Measurements from ENCODE around the gene GIPC3.
A peak's percentile ranks its signal among the peaks of the same experiment; 100 is the strongest.

The GIPC3 gene

DNA sequence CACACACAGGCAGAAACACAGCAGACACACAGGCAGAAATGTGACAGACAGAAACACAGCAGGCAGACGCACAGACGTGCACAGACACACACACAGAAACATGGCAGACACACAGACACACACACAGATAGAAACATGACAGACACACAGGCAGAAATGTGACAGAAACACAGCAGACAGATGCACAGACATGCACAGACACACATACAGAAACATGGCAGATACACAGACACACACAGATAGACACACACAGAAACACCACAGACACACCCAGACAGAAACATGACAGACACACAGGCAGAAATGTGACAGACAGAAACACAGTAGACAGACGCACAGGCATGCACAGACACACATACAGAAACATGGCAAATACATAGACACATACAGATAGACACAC, 20.1 kb downstream of the GIPC3 start:
- no peak for DNase-seq

DNA sequence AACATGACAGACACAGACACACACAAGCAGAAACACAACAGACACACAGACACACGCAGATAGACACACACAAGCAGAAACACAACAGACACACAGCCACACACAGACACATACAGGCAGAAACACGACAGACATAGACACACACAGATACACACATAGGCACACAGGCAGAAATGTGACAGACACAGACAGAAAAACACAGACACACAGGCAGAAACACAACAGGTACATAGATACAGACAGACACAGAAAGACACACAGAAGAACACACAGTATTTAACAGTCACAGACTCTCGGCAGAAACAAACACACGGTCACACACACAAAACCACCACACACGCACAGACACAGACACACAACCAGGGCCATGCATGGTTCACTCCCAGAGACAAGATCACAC, 20.5 kb downstream of the GIPC3 start:
- no peak for DNase-seq

DNA sequence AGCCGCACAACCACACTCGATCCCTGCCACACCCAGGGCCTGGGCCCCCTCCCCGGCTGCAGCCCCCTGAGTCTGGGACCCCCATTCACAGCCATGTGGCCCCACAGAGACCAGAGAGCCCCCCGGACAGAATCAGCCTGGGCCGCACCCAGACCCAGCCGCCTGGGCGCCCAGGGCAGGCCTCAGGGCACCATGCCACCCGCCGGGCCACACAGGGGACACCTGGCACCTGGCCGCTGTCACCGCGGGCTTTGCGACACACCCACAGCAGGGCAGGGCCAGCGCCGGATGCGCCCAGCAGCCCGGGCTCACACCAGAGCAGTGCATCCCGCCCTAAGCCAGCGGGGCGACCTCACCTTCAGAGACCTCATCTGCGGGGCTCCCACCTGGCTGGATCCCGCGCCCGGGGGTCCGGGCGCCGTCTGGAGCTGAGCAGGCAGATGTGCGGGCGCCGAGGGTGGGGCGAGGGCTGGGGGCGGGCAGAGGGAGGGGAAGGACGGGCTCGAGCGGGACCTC, 21.0 kb downstream of the GIPC3 start:
- no peak for DNase-seq

DNA sequence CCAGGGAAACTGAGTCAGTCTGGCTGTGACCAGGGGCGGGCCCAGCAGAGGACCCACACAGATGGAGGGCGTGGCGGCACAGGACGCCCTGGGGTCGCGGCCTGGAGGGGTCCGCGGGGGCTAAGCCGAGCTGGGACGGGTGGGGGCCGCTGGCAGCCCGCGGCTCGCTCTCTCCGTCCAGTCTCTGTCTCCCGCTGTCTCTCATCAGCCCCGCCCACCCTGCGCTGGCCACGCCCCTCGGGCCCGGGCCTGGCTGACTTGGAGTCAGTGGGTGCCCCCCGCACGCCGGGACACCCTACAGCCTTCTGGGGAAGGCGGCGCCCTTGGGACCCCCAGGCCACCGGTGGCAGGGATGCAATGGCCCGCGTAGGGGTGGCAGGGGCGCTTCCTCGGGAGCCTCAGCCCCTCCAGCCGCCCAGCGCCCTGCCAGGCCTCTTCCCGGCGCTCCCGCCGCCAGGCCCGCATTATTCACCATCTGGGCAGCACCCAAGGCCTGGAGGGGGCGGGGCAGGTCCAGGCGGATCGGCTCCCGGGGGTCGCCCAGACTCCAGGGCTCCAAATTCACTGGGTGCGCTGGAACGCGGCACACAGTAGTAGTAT, 21.5 kb downstream of the GIPC3 start, which contains the start of gene TBXA2R:
TBXA2R (minus strand) TSS at position 186 of the 600 bp plus-strand sequence. CDS start 6,241 bp downstream, outside the sequence.
- peak; percentile 44 to 73 (median 54) for DNase-seq

DNA sequence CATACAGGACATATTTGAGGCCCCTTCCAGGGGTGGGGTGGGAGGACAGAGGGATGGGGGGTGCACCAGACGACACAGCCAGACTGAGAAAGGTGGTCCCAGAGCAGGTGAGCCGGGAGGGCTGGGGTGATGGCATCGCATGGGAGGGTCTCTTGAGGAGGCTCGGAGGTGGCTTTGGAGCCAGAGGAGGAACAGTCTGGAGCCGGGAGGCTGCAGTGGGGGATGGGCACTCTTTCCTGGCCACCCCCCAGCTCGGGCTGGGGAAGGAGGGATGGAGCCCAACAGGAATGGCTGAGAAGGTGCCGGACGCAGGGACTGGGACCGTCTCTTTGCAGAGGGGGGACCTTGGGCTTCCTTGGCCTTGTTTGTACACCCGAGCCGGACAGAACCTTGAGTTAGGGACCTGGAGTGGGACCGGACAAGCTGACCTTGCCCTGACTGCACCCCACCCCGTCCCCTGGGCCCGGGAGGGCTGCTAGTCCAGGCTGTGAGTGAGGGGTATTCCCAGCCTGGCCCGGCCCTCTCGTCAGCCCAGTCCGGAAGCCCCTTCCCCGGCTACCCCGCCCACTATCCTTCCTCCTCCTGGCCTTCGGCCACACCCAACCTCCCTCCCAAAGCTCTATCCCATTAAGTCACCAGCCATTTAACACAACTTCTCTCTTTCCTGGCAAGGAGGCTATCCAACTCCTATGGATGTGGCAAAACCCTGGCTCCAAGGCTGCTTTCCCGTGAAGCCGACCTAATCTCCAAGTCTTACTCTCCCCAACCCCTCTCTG, 22.2 kb downstream of the GIPC3 start:
- DNase-seq = peak in 3 of 4 experiments; percentile 39 to 51 (median 47)

DNA sequence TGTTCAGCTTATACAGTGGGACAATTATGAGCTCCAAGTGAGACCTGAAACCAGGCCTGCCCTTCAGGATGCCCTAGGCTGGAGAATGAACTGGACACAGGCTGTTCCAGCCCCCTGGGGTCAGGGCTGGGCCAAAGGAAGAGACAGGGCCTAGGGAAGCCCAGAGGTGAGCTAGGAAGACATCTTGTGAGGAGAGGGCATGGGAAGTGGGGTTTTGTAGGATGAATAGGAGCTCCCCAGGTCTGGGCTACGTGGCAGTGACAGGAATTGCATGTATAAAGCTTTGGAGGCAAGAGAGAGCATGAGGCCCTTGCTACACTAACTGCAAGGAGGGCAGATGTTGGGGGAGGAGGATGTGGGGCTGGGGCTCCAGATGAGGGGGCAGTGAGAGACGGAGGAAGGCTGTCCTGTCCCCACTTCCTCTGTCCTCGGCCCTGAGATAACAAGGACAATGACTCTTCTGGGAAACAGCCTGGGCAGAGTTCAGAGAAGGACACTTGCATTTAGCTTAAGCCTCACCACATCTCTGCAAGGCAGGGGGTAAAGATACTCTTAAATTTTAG, 22.9 kb downstream of the GIPC3 start:
- DNase-seq = peak in 1 of 4 experiments; percentile 13

DNA sequence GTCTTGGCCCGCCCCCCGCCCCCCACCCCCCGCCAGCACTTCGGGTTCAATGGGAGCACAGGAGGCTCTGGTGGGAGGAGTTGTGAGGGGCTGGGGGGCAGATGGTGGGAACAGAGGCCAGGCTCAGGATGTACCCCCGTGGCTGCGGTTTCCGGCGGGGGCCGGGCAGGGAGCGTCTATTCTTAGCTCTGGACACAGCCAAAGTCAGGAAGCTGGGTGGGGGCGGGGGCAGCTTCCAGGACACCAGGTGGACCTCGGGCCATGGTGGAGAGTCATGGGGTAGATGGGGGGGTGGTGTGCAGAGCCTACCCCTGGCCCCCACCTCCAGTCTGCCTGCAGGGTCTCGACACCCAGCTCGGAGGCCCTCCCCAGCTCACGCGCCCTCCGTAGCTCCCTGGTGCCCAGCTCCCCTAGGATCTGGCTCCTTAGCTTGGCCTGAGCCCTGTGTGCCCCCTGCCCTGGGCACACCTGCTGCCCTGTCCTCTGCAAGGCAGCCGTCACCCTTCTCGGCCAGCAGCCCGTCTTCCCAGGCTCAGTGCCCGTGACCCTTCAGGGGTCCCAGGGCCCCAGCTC, 23.6 kb downstream of the GIPC3 start:
- peak in 2 of 4 experiments; percentile 29 to 40 for DNase-seq

DNA sequence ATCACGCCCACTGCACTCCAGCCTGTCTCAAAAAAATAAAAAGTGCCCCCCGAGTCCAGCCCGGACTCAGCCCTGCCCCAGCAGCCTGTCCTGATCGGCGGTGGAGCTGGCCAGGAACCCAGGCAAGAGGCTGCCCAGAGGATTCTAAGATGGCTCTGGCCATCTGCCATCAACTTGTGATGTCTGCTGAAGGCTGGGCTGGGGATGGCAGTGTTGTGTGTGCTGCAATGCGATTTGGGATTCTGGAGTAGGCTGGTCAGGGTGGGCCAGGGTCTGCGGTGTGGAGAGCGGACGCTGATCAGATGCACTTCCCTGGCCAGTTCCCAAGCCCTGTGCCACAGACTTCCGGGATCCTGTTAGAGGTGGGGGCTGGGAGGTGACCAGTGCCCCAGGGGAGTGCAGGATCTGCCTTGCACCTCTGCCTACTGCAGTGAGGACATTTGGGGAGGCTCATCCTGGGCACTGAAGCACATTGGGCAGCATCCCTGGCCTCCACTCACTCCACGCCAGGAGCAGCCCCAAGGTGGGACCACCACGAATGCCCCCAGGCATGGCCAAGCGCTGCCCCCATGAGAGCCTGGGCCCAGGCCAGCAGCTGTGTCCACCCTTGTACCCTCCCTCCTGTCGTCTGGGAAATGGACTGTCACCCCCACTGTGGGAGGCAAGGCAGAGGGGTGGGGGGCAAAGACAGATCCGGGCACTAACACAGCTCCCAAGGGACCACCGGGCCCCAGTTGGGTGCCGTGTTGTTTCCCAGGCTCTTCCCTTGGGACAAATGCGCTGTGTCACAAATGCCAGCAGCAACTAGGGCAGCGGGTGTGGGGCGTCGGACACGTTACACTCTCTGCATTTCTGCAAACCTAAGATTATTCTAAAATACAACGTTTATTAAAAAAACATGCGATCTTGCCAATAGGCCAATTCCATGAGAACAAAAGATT, 24.8 kb downstream of the GIPC3 start:
- no peak for DNase-seq

DNA sequence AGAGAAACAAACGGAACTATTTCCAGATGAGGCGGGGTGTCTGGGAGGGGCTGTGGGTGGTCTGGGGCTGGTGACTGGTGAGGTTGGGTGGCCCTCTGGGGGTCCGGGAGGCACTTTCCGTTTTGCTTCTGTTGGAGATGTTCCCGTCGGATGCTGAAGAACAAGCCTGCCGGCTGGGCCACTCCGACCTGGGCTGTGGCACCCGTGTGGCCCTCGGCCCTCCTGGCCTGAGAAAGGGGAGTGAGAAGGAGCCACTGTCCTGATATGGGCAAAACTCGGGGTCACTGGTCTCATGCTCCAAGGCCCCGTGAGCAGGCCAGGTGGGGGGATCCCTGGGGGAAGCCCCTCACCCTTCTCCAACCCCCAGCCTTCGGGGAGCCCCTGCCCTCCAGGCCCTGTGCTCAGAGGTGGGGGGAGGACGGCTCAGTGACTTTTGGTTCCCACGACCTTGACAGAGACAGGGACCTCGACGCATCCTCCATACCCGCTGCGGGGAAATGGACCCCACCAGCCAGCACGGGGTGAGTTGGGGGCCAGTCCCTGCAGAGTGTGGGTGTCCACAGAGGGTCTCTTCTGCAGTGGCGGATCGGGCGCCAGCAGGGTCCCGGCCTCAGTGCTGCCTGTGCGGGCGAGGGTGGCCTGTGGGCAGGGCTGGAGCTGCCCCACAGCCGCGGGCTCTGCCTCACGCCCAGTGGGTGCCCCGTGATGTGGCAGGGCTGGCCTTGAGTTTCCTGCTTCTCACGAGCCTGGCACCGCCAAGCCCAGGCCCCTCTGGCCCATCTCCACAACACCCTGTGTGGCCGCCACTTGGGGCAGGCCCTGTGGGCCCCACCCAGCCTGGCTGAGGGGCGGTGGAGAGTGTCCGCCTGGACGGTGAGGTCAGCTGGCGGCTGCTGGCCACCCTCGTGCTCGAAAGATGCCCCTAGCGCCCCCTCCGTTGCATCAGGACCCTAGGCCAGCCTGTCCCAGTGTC, 25.8 kb downstream of the GIPC3 start:
- no peak for DNase-seq

DNA sequence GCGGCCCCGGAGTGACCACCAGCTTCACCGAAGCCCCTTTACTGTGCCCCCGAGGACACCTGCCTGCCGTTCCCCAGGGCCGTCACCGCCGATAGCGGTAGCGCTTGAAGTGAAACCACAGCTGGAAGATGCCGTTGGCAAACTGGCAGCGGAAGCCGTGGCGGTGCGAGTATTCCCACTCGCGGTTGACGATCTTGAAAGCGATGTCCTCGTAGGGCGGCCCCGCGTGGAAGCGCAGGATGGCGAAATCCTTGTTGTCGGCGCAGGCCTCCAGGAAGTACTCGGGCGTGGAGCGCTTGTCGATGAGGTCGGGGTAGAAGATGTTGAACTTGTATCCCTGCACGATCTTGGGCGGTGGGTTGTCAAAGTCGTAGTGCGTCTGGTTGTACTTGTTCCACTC, 26.6 kb downstream of the GIPC3 start:
- DNase-seq = no peak

DNA sequence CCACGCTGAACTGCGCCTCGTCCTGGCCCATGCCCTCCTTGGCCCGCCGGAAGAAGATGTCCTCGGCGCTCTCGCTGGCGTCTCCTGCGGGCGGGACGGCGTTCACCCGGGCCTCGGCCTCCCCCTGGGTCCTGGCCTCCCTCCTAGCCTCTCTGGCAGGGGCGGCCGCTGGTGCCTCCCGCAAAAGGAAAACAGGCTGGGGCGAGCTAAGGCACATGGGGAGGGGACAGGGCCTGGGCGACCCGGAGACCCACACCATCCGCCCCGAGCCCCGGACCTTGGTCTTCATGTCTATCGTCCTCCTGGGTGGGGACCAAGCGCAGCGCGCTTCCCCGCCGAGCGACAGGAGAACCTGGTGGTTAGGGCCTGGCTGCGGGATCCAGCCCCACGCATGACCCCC, 27.1 kb downstream of the GIPC3 start:
- no peak for DNase-seq

DNA sequence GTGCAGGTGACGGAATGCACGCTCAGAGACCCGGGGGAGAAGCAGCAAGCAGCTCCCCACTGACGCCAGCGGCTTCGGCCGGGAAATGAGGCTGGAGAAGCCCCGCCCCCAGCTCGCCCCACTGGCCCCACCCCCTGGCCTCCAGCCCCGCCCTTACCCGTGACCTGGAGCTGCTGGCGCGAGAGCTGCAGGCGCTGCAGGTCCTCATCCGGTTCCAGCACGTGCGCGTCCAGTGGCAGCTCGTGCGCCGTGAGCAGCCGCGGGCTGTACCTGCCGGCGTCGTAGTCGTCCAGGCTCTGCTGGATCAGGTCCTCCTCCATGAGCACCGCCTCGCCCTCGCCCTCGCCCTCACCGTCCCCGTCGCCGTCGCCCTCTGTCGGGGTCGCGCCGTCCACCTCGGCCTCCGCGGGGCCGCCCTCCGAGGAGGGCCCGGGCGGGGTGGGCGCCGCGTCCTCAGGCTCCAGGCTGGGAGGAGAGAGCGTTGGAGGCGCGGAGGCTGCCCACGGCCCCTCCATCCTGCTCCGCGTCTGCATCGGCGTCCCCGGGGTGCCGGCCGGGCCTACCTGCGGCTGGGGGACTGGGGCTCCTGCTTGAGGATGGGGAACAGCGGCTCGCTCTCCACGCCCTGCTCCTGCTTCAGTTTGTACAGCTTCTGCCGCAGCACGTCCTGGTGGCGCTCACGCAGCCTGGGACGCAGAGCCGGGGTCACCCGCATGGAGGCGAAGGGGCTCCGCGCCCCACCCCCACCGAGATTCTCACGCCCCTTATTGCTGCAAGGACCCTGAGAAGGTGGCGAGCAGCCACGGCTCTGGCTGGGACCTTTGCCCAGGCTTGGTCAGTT, 27.8 kb downstream of the GIPC3 start:
- DNase-seq = no peak

DNA sequence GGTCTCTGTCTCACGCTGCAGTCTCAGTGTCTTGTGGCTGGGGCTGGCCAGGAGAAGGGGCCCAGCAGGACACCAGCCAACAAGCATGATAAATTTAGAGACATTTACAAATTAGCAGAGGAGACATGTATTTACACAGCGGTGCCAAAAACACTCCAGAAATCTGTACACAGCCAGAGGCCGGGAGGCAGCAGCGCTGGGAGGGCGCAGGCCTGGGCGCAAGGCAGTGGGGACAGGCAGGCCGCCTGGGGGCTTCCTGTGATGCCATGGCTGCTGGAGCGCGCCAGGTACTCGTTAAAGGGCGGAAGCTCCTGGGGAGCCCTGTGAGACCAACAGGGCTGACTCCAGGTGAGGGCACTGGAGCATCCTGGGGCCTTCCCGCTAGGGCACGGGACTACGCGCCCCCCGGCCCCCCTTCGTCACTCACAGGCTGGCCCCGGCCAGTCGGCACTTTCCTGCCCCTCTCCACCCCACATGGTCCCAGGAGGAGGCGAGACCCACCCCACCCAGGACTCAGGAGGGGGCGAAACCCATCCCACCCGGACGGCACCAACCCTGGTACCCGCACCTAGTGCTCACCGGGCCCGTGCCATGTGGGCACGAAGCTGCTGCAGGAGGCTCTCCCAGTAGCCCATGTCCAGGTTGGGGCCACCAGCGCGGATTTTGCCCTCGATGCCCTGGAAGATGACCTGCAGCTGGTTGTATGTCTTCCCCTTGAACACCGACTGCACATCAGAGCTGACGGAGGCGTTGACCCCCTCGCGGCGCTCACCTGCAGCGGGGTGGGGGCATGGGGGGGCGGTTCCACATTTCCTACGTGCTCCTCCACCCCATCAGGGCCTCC, 28.8 kb downstream of the GIPC3 start:
- no peak for DNase-seq

DNA sequence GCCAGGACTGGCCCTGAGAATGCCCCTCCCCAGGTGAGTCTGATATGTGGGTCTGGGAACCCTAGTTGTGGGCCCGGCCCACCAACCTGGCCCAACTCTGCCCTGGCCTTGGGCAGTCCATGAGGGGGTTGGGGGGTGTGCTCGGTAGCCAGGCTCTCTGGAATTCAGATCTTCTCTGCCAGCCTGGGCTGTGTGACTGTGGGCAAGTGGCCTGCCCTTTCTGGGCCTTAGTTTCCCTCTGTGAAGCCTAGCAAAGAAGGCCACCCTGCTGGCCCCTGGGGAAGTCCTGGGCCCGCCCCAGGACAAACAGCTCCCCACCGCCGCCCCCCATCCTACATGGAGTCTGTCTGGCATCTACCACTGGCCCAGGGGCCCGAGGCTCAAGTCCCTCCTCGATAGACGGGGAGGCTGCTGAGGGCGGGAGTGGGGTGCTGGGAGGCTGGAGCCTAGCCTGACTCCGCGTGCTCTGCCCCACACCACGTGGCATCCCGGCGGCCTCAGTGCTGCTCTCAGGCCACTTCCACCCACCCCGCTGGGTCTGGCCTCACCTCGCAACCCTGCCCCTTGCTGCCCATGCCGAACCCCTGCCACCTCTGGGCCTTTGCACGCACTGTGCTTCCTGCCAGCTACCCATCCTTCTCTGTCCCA, 29.7 kb downstream of the GIPC3 start:
- DNase-seq = no peak

DNA sequence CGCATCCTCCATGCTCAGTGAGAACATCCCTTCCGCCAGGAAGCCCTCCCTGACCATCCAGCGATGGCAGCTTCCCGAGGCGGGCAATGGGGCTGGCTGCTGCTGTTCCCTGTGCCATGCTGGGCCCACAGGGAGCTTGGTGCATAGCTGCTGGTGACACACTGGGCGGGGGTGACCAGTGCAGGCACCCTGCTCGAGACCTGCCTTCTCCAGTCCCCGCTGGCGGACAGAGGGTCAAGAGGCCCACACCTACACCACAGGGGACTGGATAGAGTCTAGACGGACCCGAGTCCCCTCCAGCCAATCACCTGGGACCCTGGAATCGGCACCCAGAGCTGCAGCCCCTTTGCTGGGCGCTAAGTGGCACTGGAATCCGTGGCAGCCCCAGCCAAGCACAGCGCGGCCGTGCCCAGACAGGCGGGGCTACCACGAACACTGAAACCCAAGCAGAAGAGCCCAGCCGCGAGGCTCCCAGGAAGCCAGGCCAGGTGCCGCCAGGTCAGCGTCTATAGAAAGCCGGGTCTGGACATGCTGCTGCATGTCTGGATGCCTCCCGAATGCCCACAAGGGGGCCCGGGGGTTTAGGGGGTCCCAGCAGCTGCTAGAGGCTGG, 30.4 kb downstream of the GIPC3 start:
- DNase-seq = no peak

DNA sequence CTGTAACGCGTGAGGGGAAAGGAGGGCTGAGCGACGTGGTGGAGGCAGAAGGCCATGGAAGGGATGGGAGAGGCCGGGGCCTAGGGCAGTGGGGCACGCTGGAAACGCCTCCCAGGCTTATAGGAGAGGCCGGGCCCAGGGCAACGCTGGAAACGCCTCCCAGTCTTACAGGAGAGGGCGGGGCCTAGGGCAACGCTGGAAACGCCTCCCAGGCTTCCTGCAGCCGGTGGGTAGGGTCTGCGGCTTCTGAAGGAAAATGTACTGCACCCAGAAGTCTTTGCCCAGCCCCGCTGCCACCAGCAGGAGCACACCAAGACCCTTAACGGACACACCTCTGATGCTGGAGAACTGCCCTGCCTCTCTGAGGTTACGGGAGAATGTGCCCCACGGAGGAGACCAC, 32.2 kb downstream of the GIPC3 start:
- peak in 2 of 4 experiments; percentile 33 to 42 for DNase-seq

DNA sequence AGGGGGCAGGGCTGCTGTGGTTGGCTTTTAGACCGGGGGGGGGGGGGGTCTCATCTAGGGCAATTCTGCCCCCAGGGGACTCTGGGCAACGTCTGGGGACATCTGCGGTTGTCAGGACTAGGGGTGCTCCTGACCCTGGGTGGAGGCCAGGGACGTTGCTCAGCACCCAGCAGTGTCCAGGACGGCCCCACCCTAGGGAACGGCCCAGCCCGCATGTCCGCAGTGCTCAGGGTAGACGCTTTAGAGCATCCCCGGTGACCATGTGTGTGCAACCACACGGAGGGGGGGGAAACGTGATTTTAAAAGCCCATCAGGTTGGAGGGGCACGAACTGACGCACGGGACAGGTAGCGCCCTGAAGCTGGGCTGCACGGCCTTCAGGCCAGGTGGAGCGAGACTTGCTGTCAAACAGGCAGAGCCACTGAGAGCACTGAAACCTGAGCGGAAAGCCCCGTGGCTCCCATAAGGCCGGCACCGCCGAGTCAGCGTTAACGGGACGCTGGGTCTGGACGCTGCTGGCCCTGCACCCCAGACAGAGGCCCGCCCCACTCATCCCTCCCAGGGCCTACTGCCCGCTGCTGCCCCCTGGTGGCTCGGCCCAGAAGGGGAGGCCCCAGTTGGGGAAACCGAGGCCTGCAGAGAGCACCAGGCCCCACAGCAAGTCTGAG, 33.0 kb downstream of the GIPC3 start:
- peak; percentile 73 to 86 (median 74) for DNase-seq
